Measurements from ENCODE around the gene POFUT2. TPM values are rescaled to one million over a fixed set of nuclear protein-coding genes. Genes with fewer than 3 reads are reported as not detected.

The POFUT2 gene
- total RNA-seq, 3 donors from 2014 or later: 26.4 to 38.0 (median 29.8) TPM

DNA sequence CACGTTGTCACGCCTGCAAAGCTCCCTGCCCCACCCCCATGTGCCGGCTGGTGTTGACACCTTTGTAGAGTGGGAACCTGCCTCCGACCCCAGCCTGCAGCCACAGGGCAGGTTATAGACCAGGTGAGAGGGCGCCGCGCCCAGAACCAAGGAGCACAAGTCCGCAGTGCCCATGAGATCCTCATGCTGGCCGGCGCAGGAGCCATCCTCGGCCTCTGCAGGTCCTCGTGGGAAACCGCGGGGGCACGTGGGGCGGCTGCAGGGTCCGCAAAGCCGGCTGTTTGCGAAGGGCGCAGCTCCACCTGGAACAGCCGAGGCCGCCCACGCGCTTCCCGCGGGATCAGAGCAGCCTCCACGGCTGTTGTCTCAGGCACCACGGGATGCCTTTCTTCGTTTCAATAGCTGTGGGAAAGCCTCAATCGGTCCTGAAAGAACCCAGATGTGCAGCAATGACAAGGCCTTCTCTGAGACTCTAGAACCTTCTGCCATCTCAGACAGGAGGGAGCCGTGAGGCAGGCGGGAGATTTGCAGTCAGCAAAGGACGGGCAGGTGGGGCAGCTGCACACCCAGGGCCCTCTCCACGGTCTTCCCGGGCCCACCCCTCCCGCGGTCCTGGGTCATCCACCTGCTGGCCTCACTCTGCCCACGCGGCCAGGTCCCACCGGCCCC, 29.9 kb downstream of the POFUT2 start:
- H3K36me3 ChIP-seq (ENCODE audit: low read depth): no peaks in the 10 kb centered on the region
- ATAC-seq (no peak), DNase-seq (no peak)
- intact Hi-C loops (cut with DNase I, micrococcal nuclease): no loop called here
- TF ChIP-seq, protein P1, sequence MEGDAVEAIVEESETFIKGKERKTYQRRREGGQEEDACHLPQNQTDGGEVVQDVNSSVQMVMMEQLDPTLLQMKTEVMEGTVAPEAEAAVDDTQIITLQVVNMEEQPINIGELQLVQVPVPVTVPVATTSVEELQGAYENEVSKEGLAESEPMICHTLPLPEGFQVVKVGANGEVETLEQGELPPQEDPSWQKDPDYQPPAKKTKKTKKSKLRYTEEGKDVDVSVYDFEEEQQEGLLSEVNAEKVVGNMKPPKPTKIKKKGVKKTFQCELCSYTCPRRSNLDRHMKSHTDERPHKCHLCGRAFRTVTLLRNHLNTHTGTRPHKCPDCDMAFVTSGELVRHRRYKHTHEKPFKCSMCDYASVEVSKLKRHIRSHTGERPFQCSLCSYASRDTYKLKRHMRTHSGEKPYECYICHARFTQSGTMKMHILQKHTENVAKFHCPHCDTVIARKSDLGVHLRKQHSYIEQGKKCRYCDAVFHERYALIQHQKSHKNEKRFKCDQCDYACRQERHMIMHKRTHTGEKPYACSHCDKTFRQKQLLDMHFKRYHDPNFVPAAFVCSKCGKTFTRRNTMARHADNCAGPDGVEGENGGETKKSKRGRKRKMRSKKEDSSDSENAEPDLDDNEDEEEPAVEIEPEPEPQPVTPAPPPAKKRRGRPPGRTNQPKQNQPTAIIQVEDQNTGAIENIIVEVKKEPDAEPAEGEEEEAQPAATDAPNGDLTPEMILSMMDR (IDR thresholded peaks at IDR 0.05): no peak
- H3K9me3 ChIP-seq: no peaks in the 10 kb centered on the region
- H3K4me3 ChIP-seq: no peak overlapping the region
- H3K4me1 ChIP-seq (ENCODE audit: low read depth): no peaks in the 10 kb centered on the region

DNA sequence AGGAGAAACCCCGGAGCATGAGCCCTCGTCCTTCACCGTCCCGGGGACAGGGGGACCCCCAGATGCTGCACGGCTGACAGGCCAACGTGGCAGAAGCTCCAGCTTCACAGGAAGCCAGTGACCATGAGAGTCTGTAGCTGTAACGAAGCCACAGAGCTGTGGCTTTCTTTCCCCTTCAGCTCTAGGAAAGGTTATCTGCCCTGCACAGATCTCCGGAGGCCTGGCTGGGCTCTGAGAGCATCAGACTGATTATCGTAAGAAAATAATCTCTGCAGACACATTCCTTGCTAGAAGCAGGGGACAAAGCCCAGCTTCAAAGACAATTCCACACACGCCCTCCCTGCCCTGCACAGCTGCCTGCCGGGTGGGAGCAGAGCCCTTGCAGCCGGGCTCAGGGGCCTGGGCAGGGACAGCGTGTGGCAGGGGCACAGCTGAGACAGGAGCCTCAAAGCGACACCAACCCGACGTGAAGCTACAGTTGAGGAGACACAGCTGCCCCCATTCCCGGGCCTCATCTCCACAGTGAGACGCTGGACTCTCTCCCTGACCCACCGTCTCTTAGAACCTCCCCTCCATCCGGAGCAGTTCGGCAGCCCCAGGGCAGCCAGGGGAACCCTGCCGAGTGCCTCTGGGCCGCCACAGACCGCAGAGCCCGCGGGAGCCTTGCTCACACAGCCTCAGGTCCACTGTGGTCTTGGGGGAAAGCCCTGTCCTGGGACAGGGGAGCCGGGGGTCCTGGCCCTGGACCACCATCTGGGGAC, 30.6 kb downstream of the POFUT2 start:
- Histone ChIP-seq H3K4me3 (no peak overlapping the region), H3K36me3 (ENCODE audit: low read depth) (no peaks in the 10 kb centered on the region), H3K4me1 (ENCODE audit: low read depth) (no peaks in the 10 kb centered on the region), H3K9me3 (no peaks in the 10 kb centered on the region)
- no peak for ATAC-seq
- DNase-seq: no peak
- TF ChIP-seq, protein P1 (IDR thresholded peaks at IDR 0.05): no peak
- intact Hi-C loops (cut with DNase I, micrococcal nuclease): no loop called here

DNA sequence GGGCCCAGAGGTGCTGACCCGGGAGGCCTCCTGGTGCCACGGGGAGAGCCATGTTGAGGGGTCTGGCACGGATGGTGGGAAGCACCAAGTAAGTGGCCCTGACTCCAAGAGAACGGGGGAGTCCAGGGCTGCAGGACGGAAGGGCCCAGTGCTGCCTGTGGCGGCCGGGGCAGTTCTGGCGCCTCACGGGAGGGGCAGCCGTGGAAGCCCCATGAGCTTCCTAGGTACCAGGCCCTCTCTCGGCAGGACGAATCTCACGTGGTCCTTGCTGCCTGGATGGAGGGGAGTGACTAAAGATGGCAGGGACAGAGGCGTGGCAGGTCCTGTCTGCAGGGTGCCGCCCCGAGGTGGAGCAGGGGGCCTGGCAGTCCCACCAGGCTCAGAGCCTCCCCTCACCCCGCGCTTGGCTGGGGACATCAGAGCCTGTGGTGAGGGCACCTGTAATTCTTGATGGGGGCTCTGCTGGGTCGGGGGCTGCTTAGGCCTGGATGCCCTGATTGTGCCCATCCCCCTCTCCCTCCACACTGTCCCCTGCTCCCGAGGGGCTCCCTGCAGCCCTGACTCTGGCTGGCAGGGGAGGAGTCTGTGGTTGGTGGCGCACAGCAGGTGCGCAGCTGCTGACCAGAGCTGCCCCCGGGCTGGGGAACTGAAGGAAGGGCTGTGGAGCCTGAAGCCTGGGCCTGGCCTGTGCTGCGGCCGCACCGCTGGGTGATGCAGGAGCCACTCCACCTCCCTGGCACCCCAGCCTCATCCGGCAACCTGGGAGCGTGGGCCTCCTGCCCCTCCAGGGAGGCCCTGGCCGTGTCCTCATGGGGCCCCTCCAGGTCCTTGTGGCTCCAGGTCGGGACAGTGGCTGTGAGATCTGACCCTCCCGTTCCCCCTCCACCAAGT, 31.4 kb downstream of the POFUT2 start:
- TF ChIP-seq, protein P1 (IDR thresholded peaks at IDR 0.05): no peak
- intact Hi-C loops (cut with DNase I, micrococcal nuclease): no loop called here
- no peak overlapping the region for H3K4me3 ChIP-seq
- H3K36me3 ChIP-seq (ENCODE audit: low read depth): no peaks in the 10 kb centered on the region
- ATAC-seq: no peak
- no peaks in the 10 kb centered on the region for H3K4me1 ChIP-seq (ENCODE audit: low read depth)
- no peak for DNase-seq
- no peaks in the 10 kb centered on the region for H3K9me3 ChIP-seq

DNA sequence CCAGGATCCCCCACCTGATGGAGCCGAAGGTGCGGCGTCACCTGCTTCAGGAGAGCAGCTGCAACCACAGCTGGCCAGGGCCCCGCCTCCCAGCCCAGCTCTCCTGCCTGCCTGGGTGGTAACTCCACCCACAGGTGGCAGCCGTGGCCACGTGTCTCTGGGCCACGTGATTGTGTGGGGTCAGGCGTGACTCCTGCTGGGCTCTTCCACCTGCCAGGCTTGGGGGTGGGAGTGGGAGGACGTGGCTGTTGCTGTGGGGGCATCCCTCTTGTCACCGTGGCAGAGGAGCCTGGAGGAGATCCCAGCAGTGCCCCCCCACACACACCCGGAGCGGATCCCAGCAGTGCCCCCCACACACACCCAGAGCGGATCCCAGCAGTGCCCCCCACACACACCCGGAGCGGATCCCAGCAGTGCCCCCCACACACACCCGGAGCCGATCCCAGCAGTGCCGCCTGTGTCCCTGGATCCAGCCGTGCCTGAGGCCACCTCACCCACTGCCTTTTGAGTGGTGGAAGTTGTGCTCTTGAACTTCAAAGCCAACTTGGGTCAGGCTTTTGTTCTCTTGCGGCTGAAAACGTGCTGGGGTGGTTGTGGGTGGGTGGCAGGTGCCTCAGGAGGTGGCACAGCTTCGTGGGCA, 32.2 kb downstream of the POFUT2 start:
- no peaks in the 10 kb centered on the region for H3K4me1 ChIP-seq (ENCODE audit: low read depth)
- TF ChIP-seq, protein P1 (IDR thresholded peaks at IDR 0.05): no peak
- no peaks in the 10 kb centered on the region for H3K36me3 ChIP-seq (ENCODE audit: low read depth)
- H3K9me3 ChIP-seq: no peaks in the 10 kb centered on the region
- DNase-seq (peak in 2 of 3 donors; percentile 47 to 71), ATAC-seq (peak; percentile 86)
- intact Hi-C loops (cut with DNase I, micrococcal nuclease): no loop called here
- H3K4me3 ChIP-seq: no peak overlapping the region

DNA sequence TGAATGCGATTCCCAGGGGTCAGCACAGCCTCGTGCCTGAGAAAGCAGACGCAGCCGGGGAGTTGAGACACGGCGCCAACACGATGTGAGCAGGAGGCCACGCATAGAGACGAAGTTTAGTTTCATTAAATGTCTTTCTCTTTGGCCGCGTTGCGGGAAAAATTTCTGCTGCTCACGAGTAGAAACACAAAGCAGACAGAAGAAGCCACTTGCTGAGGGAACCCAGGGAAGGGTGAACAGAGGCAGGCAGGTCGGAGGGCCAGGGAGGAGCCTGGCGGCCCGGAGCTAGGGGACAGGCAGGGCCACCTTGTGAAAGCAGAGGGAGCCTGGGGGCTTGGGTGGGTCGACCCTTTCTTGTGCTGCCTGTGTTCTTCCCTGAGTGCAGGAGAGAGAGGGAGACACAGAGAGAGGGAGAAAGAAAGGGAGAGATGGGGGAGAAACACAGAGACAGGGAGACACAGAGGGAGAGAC, 33.2 kb downstream of the POFUT2 start:
- intact Hi-C loops (cut with DNase I, micrococcal nuclease): no loop called here
- Histone ChIP-seq H3K4me3 (no peak overlapping the region), H3K9me3 (no peaks in the 10 kb centered on the region), H3K4me1 (ENCODE audit: low read depth) (no peaks in the 10 kb centered on the region), H3K36me3 (ENCODE audit: low read depth) (no peaks in the 10 kb centered on the region)
- DNase-seq (no peak), ATAC-seq (no peak)
- TF ChIP-seq, protein P1 (IDR thresholded peaks at IDR 0.05): no peak
